Peyer's patch (tissue), 4 donors: ENCODE results near the gene CDON.

Experiments
- POLR2A ChIP-seq, 2 donors: fragments of 450-650 bp; IDR thresholded peaks; one replicate each; pipeline ENCODE4 v1.5.1; 2017; ENCODE audit warnings: antibody characterized with exemption in 2 of 2, mild to moderate bottlenecking in 2 of 2, moderate library complexity in 2 of 2
- TF ChIP-seq, protein P1 (sequence below), 6 experiments: fragments of 450-650 bp in 4 of 6; fragments of 200-600 bp in 2 of 6; sonication (generic) in 1 of 6; IDR thresholded peaks; one replicate each; pipeline ENCODE4 v1.5.1; 2017 to 2019; ENCODE audit warnings: antibody characterized with exemption in 6 of 6, mild to moderate bottlenecking in 3 of 6, moderate library complexity in 1 of 6

DNA sequence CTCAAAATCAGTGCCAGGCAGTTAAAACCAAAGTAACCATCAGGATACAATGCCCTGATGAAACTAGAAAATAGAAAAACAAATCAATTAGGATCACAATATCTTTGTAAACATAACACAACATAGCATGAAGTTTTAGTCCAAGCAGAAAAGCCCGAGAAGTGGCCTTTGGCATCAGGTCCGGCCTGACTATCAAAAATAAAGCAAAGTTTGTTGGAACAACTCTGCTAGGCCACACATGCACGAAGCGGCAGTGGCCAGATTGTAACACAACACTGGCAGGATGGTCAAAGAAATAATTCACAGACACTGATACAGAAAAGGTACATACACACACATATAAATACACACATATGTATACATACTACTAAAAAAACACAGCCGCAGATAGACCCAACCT, 26.9 kb downstream of the CDON start:
- TF ChIP-seq POLR2A (IDR thresholded peaks at IDR 0.05), result no peak
- TF ChIP-seq, protein P1, sequence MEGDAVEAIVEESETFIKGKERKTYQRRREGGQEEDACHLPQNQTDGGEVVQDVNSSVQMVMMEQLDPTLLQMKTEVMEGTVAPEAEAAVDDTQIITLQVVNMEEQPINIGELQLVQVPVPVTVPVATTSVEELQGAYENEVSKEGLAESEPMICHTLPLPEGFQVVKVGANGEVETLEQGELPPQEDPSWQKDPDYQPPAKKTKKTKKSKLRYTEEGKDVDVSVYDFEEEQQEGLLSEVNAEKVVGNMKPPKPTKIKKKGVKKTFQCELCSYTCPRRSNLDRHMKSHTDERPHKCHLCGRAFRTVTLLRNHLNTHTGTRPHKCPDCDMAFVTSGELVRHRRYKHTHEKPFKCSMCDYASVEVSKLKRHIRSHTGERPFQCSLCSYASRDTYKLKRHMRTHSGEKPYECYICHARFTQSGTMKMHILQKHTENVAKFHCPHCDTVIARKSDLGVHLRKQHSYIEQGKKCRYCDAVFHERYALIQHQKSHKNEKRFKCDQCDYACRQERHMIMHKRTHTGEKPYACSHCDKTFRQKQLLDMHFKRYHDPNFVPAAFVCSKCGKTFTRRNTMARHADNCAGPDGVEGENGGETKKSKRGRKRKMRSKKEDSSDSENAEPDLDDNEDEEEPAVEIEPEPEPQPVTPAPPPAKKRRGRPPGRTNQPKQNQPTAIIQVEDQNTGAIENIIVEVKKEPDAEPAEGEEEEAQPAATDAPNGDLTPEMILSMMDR (IDR thresholded peaks at IDR 0.05), result no peak
